Neural progenitor cell (in vitro differentiated cells): ENCODE measurements around the gene EXOSC7. TPM values are rescaled to one million over a fixed set of nuclear protein-coding genes. Genes with fewer than 3 reads are reported as not detected.

Experiments used
- DNase-seq: peaks from one replicate; pipeline ENCODE4 v3.0.0-alpha.2; 2016; ENCODE audit warnings: low spot score
- H2AFZ ChIP-seq: fragments of 200-600 bp; sonication (generic); replicated peaks from 2 replicates; pipeline ENCODE4 v1.6.1; 2016; ENCODE audit warnings: antibody characterized with exemption
- H3F3A ChIP-seq: fragments of 200-600 bp; sonication (generic); 2 replicates; pipeline ENCODE4 v1.6.1; 2016; ENCODE audit warnings: antibody characterized with exemption, low read depth
- H3K27ac ChIP-seq: fragments of 200-600 bp; sonication (generic); 2 replicates; pipeline ENCODE4 v1.5.1; 2016; ENCODE audit warnings: mild to moderate bottlenecking
- H3K27me3 ChIP-seq: fragments of 200-600 bp; sonication (generic); 2 replicates; pipeline ENCODE4 v1.6.1; 2016; ENCODE audit warnings: mild to moderate bottlenecking, moderate library complexity
- H3K36me3 ChIP-seq: fragments of 200-600 bp; sonication (generic); 2 replicates; pipeline ENCODE4 v1.5.1; 2016
- H3K4me1 ChIP-seq: fragments of 200-600 bp; sonication (generic); 2 replicates; pipeline ENCODE4 v1.6.1; 2016; ENCODE audit warnings: mixed run types
- H3K4me2 ChIP-seq: fragments of 200-600 bp; sonication (generic); 2 replicates; pipeline ENCODE4 v1.6.1; 2016
- H3K4me3 ChIP-seq: fragments of 200-600 bp; sonication (generic); 2 replicates; pipeline ENCODE4 v1.5.1; 2016
- H3K79me2 ChIP-seq: fragments of 200-600 bp; sonication (generic); 2 replicates; pipeline ENCODE4 v1.6.1; 2016; ENCODE audit warnings: low read depth
- H3K9ac ChIP-seq: fragments of 200-600 bp; sonication (generic); 2 replicates; pipeline ENCODE4 v1.6.1; 2016
- H3K9me3 ChIP-seq: fragments of 200-600 bp; sonication (generic); 2 replicates; pipeline ENCODE4 v1.5.1; 2016; ENCODE audit warnings: low read depth
- H4K20me1 ChIP-seq: fragments of 200-600 bp; sonication (generic); 2 replicates; pipeline ENCODE4 v1.6.1; 2016; ENCODE audit warnings: low read depth
- H3K27ac Mint-ChIP-seq: 3 replicates; pipeline ENCODE4 v1.8.0; 2021; ENCODE audit warnings: mixed read lengths
- H3K27me3 Mint-ChIP-seq: 2 replicates; pipeline ENCODE4 v1.8.0; 2022; ENCODE audit warnings: low read depth, mild to moderate bottlenecking, inconsistent platforms, moderate library complexity, mixed read lengths; ENCODE audit not compliant: insufficient read depth
- H3K36me3 Mint-ChIP-seq: 3 replicates; pipeline ENCODE4 v1.8.0; 2021; ENCODE audit warnings: mixed read lengths
- H3K4me1 Mint-ChIP-seq: 3 replicates; pipeline ENCODE4 v1.8.0; 2021; ENCODE audit warnings: mixed read lengths
- H3K4me3 Mint-ChIP-seq: 3 replicates; pipeline ENCODE4 v1.8.0; 2021; ENCODE audit warnings: mild to moderate bottlenecking, moderate library complexity, mixed read lengths
- H3K9me3 Mint-ChIP-seq: 3 replicates; pipeline ENCODE4 v1.8.0; 2020; ENCODE audit warnings: mixed read lengths
- CTCF ChIP-seq: fragments of 200-600 bp; sonication (generic); IDR thresholded peaks from 2 replicates; pipeline ENCODE4 v1.5.1; 2017; ENCODE audit warnings: antibody characterized with exemption, mild to moderate bottlenecking
- EZH2 ChIP-seq: fragments of 200-600 bp; sonication (generic); IDR thresholded peaks from 2 replicates; pipeline ENCODE4 v1.6.1; 2017; ENCODE audit warnings: antibody characterized with exemption, mild to moderate bottlenecking, moderate library complexity
- EZH2phosphoT487 ChIP-seq: fragments of 200-600 bp; sonication (generic); IDR thresholded peaks from 2 replicates; pipeline ENCODE4 v1.6.1; 2017; ENCODE audit warnings: antibody characterized with exemption
- total RNA-seq: library from RNA; depleted of rRNA; stranded (reverse); fragments of >200 nt; gene quantifications from 2 replicates; pipeline ENCODE4 v1.2.3, GENCODE V29; 2015; ENCODE audit warnings: low replicate concordance

The EXOSC7 gene
- total RNA-seq, 1 donor from 2014 or later, result 88.7 TPM

GRCh38 chr3:44992555-44993470 lies 16.8 kb downstream of the EXOSC7 start:
- H3K36me3 ChIP-seq, result no peaks in the 10 kb centered on the region
- H2AFZ ChIP-seq, result no peak overlapping the region
- no peak overlapping the region for H3K9ac ChIP-seq
- Mint-ChIP-seq H3K36me3 (peaks cover 19% of the 10 kb centered on the region), H3K4me1 (peaks cover 17% of the 10 kb centered on the region), H3K9me3 (no peaks in the 10 kb centered on the region), H3K27ac (no peak overlapping the region), H3K4me3 (no peak overlapping the region), H3K27me3 (no peaks in the 10 kb centered on the region)
- H3K79me2 ChIP-seq, result peaks cover 48% of the 10 kb centered on the region
- peak; percentile 64 for DNase-seq
- H3K27ac ChIP-seq, result no peak overlapping the region
- H3K4me1 ChIP-seq, result peaks cover 6% of the 10 kb centered on the region
- H3F3A ChIP-seq, result no peaks in the 10 kb centered on the region
- no peaks in the 10 kb centered on the region for H3K9me3 ChIP-seq
- peak; percentile 86 for TF ChIP-seq CTCF
- no peak for TF ChIP-seq EZH2
- TF ChIP-seq EZH2phosphoT487, result no peak
- H3K27me3 ChIP-seq, result no peaks in the 10 kb centered on the region
- H3K4me2 ChIP-seq, result no peak overlapping the region
- peaks cover 27% of the 10 kb centered on the region for H4K20me1 ChIP-seq
- no peak overlapping the region for H3K4me3 ChIP-seq

- no peak overlapping the region for H3K27ac Mint-ChIP-seq
- H3K4me3 Mint-ChIP-seq, result no peak overlapping the region
- no peak for DNase-seq
- no peaks in the 10 kb centered on the region for H3F3A ChIP-seq
- H3K4me1 ChIP-seq, result peaks cover 6% of the 10 kb centered on the region
- no peaks in the 10 kb centered on the region for H3K27me3 ChIP-seq
- H4K20me1 ChIP-seq, result peaks cover 18% of the 10 kb centered on the region
- no peak overlapping the region for H3K4me2 ChIP-seq
- H3K36me3 Mint-ChIP-seq, result peaks cover 19% of the 10 kb centered on the region
- no peak overlapping the region for H2AFZ ChIP-seq
- peaks cover 40% of the 10 kb centered on the region for H3K79me2 ChIP-seq
- H3K9me3 ChIP-seq, result no peaks in the 10 kb centered on the region
- no peak overlapping the region for H3K9ac ChIP-seq
- H3K36me3 ChIP-seq, result no peaks in the 10 kb centered on the region
- peaks cover 17% of the 10 kb centered on the region for H3K4me1 Mint-ChIP-seq
- H3K9me3 Mint-ChIP-seq, result no peaks in the 10 kb centered on the region
- no peaks in the 10 kb centered on the region for H3K27me3 Mint-ChIP-seq
- H3K4me3 ChIP-seq, result no peak overlapping the region
- H3K27ac ChIP-seq, result no peak overlapping the region
- no peak for TF ChIP-seq EZH2phosphoT487
- TF ChIP-seq CTCF, result no peak
- TF ChIP-seq EZH2, result no peak
Measured at GRCh38 chr3:44993471-44994205, 17.6 kb downstream of the EXOSC7 start.

- Mint-ChIP-seq H3K36me3 (peaks cover 15% of the 10 kb centered on the region), H3K9me3 (no peaks in the 10 kb centered on the region), H3K4me3 (no peak overlapping the region), H3K4me1 (peaks cover 17% of the 10 kb centered on the region), H3K27ac (peak overlapping the region; percentile 87), H3K27me3 (no peaks in the 10 kb centered on the region)
- H3K36me3 ChIP-seq, result peaks cover 5% of the 10 kb centered on the region
- H3F3A ChIP-seq, result no peaks in the 10 kb centered on the region
- no peak overlapping the region for H2AFZ ChIP-seq
- H3K9me3 ChIP-seq, result no peaks in the 10 kb centered on the region
- peaks cover 26% of the 10 kb centered on the region for H3K79me2 ChIP-seq
- peaks cover 6% of the 10 kb centered on the region for H3K4me1 ChIP-seq
- H3K9ac ChIP-seq, result no peak overlapping the region
- no peak for TF ChIP-seq EZH2phosphoT487
- no peak for TF ChIP-seq EZH2
- no peak for TF ChIP-seq CTCF
- no peak overlapping the region for H3K27ac ChIP-seq
- H4K20me1 ChIP-seq, result peaks cover 13% of the 10 kb centered on the region
- no peak overlapping the region for H3K4me2 ChIP-seq
- no peak overlapping the region for H3K4me3 ChIP-seq
- no peak for DNase-seq
- H3K27me3 ChIP-seq, result no peaks in the 10 kb centered on the region
Measured at GRCh38 chr3:44995142-44995770, 19.2 kb downstream of the EXOSC7 start.
